Measurements from ENCODE around the gene AK8.
"Not testable (repeated sequence)": the region's sequence is repeated elsewhere in the genome, so short reads cannot be mapped to it uniquely, and the experiment has no call there.

The AK8 gene

GRCh38 chr9:132773093-132773492 is 105.0 kb downstream of the AK8 start:
- Histone ChIP-seq H3K79me2 (ENCODE audit: insufficient read depth, low read length) (no peaks in the 10 kb centered on the region), H3K4me3 (ENCODE audit: insufficient read depth, low read length, poor library complexity, severe bottlenecking) (no peak overlapping the region), H3K9ac (ENCODE audit: low read length) (no peak overlapping the region), H3K9me2 (replicated peaks; ENCODE audit: insufficient read depth, low read length) (no peaks in the 10 kb centered on the region), H3K36me3 (ENCODE audit: low read length) (no peaks in the 10 kb centered on the region), H3K27me3 (ENCODE audit: low read length) (no peaks in the 10 kb centered on the region), H3K27ac (ENCODE audit: low read depth, low read length) (no peak overlapping the region), H4K20me1 (ENCODE audit: low read depth, low read length) (no peaks in the 10 kb centered on the region), H2AFZ (ENCODE audit: low read depth, low read length, severe bottlenecking) (no peak overlapping the region), H3K9me3 (ENCODE audit: insufficient read depth, low read length) (no peaks in the 10 kb centered on the region), H3F3A (ENCODE audit: insufficient read depth) (no peaks in the 10 kb centered on the region), H3K4me2 (ENCODE audit: low read depth, low read length, poor library complexity, severe bottlenecking) (no peak overlapping the region)
- no peak for TF ChIP-seq CTCF (IDR thresholded peaks at IDR 0.05; ENCODE audit: insufficient read depth, low read length, poor library complexity, severe bottlenecking)
- no peak for TF ChIP-seq EZH2phosphoT487 (conservative IDR thresholded peaks at IDR 0.05; ENCODE audit: low read length)

DNA sequence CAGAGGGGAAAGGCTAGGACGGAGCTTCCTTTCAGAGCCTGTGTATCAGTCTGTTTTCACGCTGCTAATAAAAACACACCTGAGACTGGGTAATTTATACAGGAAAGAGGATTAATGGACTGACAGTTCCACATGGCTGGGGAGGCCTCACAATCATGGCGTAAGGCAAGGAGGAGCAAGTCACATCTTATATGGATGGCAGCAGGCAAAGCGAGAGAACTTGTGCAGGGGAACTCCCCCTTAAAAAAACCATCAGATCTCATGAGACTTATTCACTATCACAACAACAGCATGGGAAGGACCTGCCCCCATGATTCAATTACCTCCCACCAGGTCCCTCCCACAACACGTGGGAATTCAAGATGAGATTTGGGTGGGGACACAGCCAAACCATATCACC is 106.3 kb downstream of the AK8 start:
- not testable (repeated sequence) for H3K36me3 ChIP-seq (ENCODE audit: low read length); H3K27me3 ChIP-seq (ENCODE audit: low read length); H3K9ac ChIP-seq (ENCODE audit: low read length); H4K20me1 ChIP-seq (ENCODE audit: low read depth, low read length); H3K4me3 ChIP-seq (ENCODE audit: insufficient read depth, low read length, poor library complexity, severe bottlenecking); H2AFZ ChIP-seq (ENCODE audit: low read depth, low read length, severe bottlenecking); H3F3A ChIP-seq (ENCODE audit: insufficient read depth); H3K9me2 ChIP-seq (replicated peaks; ENCODE audit: insufficient read depth, low read length); H3K27ac ChIP-seq (ENCODE audit: low read depth, low read length); H3K4me2 ChIP-seq (ENCODE audit: low read depth, low read length, poor library complexity, severe bottlenecking); H3K9me3 ChIP-seq (ENCODE audit: insufficient read depth, low read length); H3K79me2 ChIP-seq (ENCODE audit: insufficient read depth, low read length)

DNA sequence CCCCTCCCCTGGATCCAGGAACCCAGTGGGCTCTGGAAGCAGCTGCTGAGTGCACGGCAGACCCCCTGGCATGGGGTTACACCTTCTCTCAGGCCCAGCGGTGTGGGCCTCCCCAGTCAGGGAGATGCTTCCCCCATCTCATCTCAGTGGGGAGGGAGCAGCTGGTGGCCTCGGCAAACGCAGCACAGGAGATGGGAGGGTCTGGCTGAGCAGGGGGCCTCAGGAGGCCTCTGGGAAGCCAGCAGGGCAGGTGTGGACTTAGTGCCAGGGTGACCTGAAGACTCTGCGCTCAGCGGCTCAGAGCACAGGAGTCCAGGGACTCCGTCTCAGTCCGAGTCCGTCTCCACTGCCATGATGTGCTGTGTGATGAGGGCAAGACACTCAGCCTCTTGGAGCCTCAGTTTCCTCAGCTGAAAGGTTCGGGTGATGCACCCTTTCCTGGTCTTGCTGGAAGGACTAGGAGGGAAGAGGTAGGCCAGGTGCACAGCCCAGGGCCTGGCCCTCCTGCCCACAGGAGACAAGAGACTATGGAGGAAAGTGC is 107.2 kb downstream of the AK8 start:
- no peak overlapping the region for H3K9ac ChIP-seq (ENCODE audit: low read length)

More for the DNA sequence above, 107.2 kb downstream of the AK8 start:
- no peaks in the 10 kb centered on the region for H3F3A ChIP-seq (ENCODE audit: insufficient read depth)
- no peaks in the 10 kb centered on the region for H3K79me2 ChIP-seq (ENCODE audit: insufficient read depth, low read length)
- H3K27me3 ChIP-seq (ENCODE audit: low read length): no peaks in the 10 kb centered on the region
- no peak overlapping the region for H3K4me2 ChIP-seq (ENCODE audit: low read depth, low read length, poor library complexity, severe bottlenecking)
- no peaks in the 10 kb centered on the region for H3K9me2 ChIP-seq (replicated peaks; ENCODE audit: insufficient read depth, low read length)
- no peak overlapping the region for H3K4me3 ChIP-seq (ENCODE audit: insufficient read depth, low read length, poor library complexity, severe bottlenecking)
- no peaks in the 10 kb centered on the region for H3K9me3 ChIP-seq (ENCODE audit: insufficient read depth, low read length)
- TF ChIP-seq CTCF (IDR thresholded peaks at IDR 0.05; ENCODE audit: insufficient read depth, low read length, poor library complexity, severe bottlenecking) (no peak), EZH2phosphoT487 (conservative IDR thresholded peaks at IDR 0.05; ENCODE audit: low read length) (no peak)
- no peaks in the 10 kb centered on the region for H4K20me1 ChIP-seq (ENCODE audit: low read depth, low read length)
- no peak overlapping the region for H2AFZ ChIP-seq (ENCODE audit: low read depth, low read length, severe bottlenecking)
- H3K27ac ChIP-seq (ENCODE audit: low read depth, low read length): no peak overlapping the region
- no peaks in the 10 kb centered on the region for H3K36me3 ChIP-seq (ENCODE audit: low read length)
